Measurements from ENCODE around the gene FBRSL1.

The FBRSL1 gene

DNA sequence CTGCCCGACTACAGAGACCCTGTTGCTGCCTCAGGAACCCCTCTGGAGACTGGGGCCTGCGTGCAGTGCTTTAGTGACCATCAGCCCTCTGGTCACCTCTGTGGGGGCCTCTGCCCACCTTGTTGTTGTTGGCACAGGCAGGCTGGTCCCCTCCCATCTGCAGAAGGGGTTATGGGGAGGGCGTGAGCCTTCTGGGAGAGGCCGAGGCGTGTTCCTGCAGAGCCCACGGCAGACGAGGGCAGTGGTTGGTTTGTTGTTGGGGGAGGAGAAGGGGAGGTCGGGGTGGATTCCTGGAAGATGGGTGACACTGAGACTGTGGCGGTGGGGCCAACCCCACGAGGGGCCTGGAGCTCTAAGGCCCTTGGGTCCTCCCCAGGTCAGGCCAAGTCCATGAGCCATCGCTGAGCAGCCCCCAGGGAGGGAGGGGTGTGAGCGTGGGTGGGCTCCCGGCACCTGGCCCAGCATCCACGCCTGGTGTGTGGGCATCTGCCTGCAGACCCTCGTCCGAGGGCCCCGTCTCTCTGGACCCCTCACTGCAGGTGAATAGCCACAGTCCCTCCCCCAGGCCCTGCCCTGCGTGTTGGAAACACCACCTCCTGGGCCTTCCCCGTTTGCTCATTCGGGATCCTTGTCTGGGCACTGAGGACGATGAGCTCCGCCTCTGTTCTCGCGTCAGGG lies 23.6 kb downstream of the FBRSL1 start:
- H3K4me3 ChIP-seq (ENCODE audit: low read depth, low read length): no peak overlapping the region
- DNase-seq (ENCODE audit: low read depth, low spot score): no peak
- POLR2A ChIA-PET: no interaction called here
- TF ChIP-seq, protein P1, sequence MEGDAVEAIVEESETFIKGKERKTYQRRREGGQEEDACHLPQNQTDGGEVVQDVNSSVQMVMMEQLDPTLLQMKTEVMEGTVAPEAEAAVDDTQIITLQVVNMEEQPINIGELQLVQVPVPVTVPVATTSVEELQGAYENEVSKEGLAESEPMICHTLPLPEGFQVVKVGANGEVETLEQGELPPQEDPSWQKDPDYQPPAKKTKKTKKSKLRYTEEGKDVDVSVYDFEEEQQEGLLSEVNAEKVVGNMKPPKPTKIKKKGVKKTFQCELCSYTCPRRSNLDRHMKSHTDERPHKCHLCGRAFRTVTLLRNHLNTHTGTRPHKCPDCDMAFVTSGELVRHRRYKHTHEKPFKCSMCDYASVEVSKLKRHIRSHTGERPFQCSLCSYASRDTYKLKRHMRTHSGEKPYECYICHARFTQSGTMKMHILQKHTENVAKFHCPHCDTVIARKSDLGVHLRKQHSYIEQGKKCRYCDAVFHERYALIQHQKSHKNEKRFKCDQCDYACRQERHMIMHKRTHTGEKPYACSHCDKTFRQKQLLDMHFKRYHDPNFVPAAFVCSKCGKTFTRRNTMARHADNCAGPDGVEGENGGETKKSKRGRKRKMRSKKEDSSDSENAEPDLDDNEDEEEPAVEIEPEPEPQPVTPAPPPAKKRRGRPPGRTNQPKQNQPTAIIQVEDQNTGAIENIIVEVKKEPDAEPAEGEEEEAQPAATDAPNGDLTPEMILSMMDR (IDR thresholded peaks at IDR 0.05; ENCODE audit: insufficient read depth, low read length, missing control alignments): no peak
- CTCF ChIA-PET: interaction anchor here (1.9 to 2.1 kb wide), 2 partner anchors 10 kb away, joined by 11 to 14 read pairs; no protein-coding TSS in a partner anchor

DNA sequence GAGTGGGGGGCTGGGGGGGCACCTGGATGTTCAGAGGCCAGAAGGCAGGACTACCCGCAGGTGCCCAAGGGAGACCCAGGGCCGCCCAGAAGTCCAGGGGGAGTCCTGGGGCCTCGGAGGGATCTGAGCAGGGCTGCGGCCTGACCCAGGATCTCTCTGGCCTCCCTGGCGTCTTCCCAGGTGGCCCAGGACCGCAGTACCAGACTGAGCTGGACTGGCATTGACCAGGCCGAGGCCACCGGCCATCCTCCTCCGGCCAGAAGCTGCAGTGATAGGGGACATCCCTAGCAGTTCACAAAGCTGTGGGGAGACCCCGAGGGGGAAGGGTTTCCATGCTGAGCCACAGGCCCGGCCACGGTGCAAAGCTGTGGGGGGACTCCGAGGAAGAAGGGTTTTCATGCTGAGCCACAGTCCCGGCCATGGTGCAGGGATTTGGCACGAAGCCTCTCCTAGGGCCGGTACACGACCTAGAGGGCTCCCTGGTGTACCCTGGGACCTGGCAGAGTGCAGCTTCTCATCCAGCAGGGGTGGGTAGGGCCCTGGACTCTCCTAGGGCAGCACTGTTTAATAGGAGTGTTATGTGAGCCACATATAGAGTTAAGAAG lies 24.4 kb downstream of the FBRSL1 start:
- TF ChIP-seq, protein P1 (IDR thresholded peaks at IDR 0.05; ENCODE audit: insufficient read depth, low read length, missing control alignments): no peak

DNA sequence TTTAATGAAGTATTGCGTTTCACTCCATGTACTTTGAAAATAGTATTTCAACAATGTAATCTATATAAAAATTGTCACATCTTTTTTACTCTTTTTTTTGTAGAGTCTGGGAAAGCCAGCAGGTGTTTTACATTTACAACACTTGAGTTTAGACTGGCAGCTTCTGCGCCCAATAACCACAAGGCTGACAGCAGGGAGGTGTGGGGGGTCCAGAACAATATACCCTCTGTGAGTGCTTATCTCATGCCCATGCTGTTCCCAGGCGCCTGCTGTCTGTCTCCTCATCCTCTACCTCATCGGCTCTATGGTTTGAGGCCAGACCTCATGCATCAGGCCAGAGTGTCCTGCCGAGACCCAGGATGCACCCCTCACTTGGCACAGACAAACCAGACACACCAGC lies 24.9 kb downstream of the FBRSL1 start:
- no peak for DNase-seq (ENCODE audit: low read depth, low spot score)

More for the DNA sequence above, 24.4 kb downstream of the FBRSL1 start:
- no peak overlapping the region for H3K4me3 ChIP-seq (ENCODE audit: low read depth, low read length)
- POLR2A ChIA-PET: no interaction called here
- CTCF ChIA-PET: interaction anchor here (0.7 to 1.9 kb wide), 3 partner anchors 10 to 53 kb away, joined by 4 to 14 read pairs (median 5); no protein-coding TSS in a partner anchor
- DNase-seq (ENCODE audit: low read depth, low spot score): no peak

DNA sequence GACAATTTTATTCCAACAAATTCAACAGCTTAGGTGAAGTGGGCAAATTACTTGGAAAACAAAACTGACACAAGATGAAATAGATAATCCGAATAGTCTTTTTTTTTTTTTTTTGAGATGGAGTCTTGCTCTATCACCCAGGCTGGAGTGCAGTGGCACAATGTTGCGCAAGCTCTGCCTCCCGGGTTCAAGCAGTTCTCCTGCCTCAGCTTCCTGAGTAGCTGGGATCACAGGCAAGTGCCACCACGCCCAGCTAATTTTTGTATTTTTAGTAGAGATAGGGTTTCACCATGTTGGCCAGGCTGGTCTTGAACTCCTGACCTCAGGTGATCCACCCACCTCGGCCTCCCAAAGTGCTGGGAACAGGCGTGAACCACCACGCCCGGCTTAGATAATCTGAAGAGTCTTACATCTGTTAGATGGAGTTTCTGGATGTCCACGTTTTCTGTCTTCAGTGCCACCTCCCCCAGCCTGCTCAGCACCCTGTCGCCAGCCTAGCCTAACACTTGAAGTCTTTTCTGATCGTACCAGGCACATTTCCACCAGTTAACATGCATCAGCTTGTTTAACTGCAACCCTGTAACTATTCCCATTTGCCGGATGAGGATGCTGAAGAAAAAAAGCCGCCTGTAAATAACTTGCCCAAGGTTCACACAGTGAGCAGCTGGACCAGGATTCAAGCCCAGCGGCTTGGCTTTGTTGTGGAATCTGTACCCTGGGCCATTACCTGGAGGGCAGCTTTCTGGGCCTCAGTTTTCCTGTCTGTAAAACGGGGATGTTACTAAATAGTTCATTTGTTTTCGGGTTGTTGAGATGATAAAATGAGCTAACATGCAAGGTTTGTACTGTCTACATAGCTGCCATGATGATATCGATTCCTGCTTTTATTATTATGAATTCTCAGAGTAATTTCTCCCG lies 26.4 kb downstream of the FBRSL1 start:
- TF ChIP-seq, protein P1 (IDR thresholded peaks at IDR 0.05; ENCODE audit: insufficient read depth, low read length, missing control alignments): no peak
- no peak overlapping the region for H3K4me3 ChIP-seq (ENCODE audit: low read depth, low read length)
- POLR2A ChIA-PET: no interaction called here
- CTCF ChIA-PET: interaction anchor here (0.6 to 1.7 kb wide), 5 partner anchors 10 to 102 kb away, joined by 3 to 6 read pairs (median 4); no protein-coding TSS in a partner anchor
- no peak for DNase-seq (ENCODE audit: low read depth, low spot score)

More for the DNA sequence above, 24.9 kb downstream of the FBRSL1 start:
- ChIA-PET CTCF (interaction anchor here (0.7 to 1.9 kb wide), 5 partner anchors 9 to 100 kb away, joined by 4 to 14 read pairs (median 5); no protein-coding TSS in a partner anchor), POLR2A (no interaction called here)
- no peak overlapping the region for H3K4me3 ChIP-seq (ENCODE audit: low read depth, low read length)
- TF ChIP-seq, protein P1 (IDR thresholded peaks at IDR 0.05; ENCODE audit: insufficient read depth, low read length, missing control alignments): no peak

DNA sequence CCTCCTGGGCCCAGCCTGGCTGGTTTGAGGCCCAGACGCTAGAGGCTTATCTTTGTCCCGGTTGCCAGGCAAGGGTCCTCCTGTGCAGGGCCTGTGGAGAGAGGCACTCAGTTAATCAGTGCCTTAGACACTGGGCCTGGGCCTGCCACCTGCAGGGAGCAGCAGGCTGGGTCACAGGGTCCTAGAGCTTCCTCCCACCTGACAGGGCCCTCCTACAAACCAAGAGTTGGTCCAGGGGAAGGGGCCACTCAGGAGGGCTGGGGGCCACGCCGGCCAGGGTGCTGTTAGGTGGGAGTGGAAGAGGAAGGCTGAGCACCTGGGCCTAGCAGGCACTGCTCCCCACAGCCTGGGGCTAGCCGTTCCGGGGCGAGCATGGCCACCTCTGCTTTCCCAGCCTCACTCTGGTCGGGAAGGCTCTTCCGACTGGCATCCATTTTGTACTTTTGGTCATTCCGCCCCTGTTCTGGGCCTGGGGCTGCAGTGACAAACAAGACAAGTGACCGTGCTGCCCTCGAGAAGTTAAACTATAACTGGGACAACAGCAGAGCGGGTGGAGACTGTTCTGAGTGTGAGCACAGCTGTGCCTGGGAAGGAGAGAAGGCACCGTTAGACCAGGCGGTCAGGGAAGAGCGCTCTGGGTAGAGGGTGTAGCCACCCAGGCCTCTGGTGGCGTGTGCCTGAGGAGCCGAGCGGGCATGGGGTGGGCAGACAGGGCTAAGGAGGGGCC lies 27.2 kb downstream of the FBRSL1 start:
- ChIA-PET POLR2A (no interaction called here), CTCF (interaction anchor here (0.9 to 1.2 kb wide), 2 partner anchors 10 to 25 kb away, joined by 3 read pairs; no protein-coding TSS in a partner anchor)
- TF ChIP-seq, protein P1 (IDR thresholded peaks at IDR 0.05; ENCODE audit: insufficient read depth, low read length, missing control alignments): no peak
- no peak overlapping the region for H3K4me3 ChIP-seq (ENCODE audit: low read depth, low read length)
- no peak for DNase-seq (ENCODE audit: low read depth, low spot score)

Data from AG04449 (cell line).